SU-DHL-6 (cell line): ENCODE data around the gene CACNA1C.

Experiments
- EZH2phosphoT487 ChIP-seq: fragments of 200-600 bp; sonication (generic), shearing (Covaris generic); conservative IDR thresholded peaks from 2 replicates; pipeline ENCODE4 v1.6.1; 2018; ENCODE audit warnings: mild to moderate bottlenecking, antibody characterized with exemption, low read length, moderate library complexity, mixed read lengths
- TF ChIP-seq, protein P1 (sequence below): fragments of 200-600 bp; sonication (generic); IDR thresholded peaks from one replicate; pipeline ENCODE4 v1.5.1; 2017; ENCODE audit warnings: antibody characterized with exemption, mild to moderate bottlenecking, low read length, moderate library complexity; ENCODE audit not compliant: insufficient read depth, poor library complexity, severe bottlenecking

DNA sequence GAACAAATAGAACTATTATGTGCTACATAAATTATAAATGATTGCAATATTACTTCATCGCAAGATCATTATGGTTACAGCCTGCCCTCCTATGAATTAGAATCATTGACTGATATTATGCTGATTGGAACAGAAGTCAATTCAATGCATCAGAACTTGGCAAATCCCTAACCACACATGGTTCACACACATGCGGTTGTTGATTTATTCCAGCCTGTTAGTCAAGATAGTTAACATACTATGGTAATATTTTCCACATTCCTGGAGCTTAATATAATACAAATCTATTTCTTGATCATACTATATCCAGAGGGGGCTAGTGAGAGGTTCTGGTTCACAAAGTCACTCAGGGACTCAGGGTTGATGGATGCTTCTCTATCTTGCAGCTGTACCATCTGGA lies 9.7 kb upstream of the CACNA1C start:
- TF ChIP-seq, protein P1, sequence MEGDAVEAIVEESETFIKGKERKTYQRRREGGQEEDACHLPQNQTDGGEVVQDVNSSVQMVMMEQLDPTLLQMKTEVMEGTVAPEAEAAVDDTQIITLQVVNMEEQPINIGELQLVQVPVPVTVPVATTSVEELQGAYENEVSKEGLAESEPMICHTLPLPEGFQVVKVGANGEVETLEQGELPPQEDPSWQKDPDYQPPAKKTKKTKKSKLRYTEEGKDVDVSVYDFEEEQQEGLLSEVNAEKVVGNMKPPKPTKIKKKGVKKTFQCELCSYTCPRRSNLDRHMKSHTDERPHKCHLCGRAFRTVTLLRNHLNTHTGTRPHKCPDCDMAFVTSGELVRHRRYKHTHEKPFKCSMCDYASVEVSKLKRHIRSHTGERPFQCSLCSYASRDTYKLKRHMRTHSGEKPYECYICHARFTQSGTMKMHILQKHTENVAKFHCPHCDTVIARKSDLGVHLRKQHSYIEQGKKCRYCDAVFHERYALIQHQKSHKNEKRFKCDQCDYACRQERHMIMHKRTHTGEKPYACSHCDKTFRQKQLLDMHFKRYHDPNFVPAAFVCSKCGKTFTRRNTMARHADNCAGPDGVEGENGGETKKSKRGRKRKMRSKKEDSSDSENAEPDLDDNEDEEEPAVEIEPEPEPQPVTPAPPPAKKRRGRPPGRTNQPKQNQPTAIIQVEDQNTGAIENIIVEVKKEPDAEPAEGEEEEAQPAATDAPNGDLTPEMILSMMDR = no peak
- no peak for TF ChIP-seq EZH2phosphoT487
